H1 (cell line): ENCODE data around the gene NXPH3. TPM values are rescaled to one million over a fixed set of nuclear protein-coding genes. Genes with fewer than 3 reads are reported as not detected.

Experiments used
- CTCF ChIA-PET: fragments of 300-600 bp; sonication (Branson Sonifier 250); formaldehyde crosslinking; loops from one replicate; lab custom pipeline; 2021; ENCODE audit not compliant: partially characterized antibody; lab: Charles Lee
- POLR2A ChIA-PET: fragments of 300-600 bp; sonication (Branson Sonifier 250); formaldehyde crosslinking; loops from one replicate; lab custom pipeline; 2021; ENCODE audit warnings: inconsistent platforms; ENCODE audit not compliant: partially characterized antibody; lab: Charles Lee
- DNase-seq, 2 experiments: peaks; one replicate each; pipeline versions ENCODE4 v3.0.0 to v3.0.0-alpha.2; 2010 to 2022; ENCODE audit warnings: low spot score in 2 of 2, low read depth in 1 of 2, mixed read lengths in 1 of 2
- FAIRE-seq: peaks from 2 replicates; lab custom pipeline; 2011; peaks lifted over from hg19 to GRCh38; lab: Jason Lieb, UNC
- H2AFZ ChIP-seq: 2 replicates; pipeline ENCODE4 v1.8.1; 2012; ENCODE audit warnings: low read length, inconsistent platforms
- H2AK5ac ChIP-seq: 2 replicates; pipeline ENCODE4 v1.6.1; 2013; ENCODE audit warnings: low read depth, low read length
- H2BK120ac ChIP-seq: replicated peaks from 2 replicates; pipeline ENCODE3; 2013; ENCODE audit warnings: low read depth, low read length, inconsistent platforms
- H2BK12ac ChIP-seq: 2 replicates; pipeline ENCODE4 v1.6.1; 2013; ENCODE audit warnings: low read depth, low read length
- H2BK15ac ChIP-seq: 2 replicates; pipeline ENCODE4 v1.6.1; 2013; ENCODE audit warnings: low read length
- H2BK20ac ChIP-seq: 2 replicates; pipeline ENCODE4 v1.6.1; 2013; ENCODE audit warnings: low read length
- H2BK5ac ChIP-seq: 2 replicates; pipeline ENCODE4 v1.6.1; 2013; ENCODE audit warnings: low read depth, low read length
- H3K14ac ChIP-seq: 2 replicates; pipeline ENCODE4 v1.6.1; 2013; ENCODE audit warnings: inconsistent platforms; ENCODE audit not compliant: insufficient read length
- H3K18ac ChIP-seq: 2 replicates; pipeline ENCODE4 v1.6.1; 2013; ENCODE audit warnings: low read length; ENCODE audit errors: extremely low read depth
- H3K23ac ChIP-seq: 2 replicates; pipeline ENCODE4 v1.6.1; 2013; ENCODE audit warnings: inconsistent platforms; ENCODE audit not compliant: insufficient read length
- H3K23me2 ChIP-seq: 2 replicates; pipeline ENCODE4 v1.6.1; 2013; ENCODE audit warnings: low read depth, low read length
- H3K27ac ChIP-seq: 2 replicates; pipeline ENCODE4 v1.6.1; 2011; ENCODE audit warnings: low read depth, low read length, inconsistent platforms
- H3K27me3 ChIP-seq, 4 experiments: replicated peaks in 1 of 4; 1 replicate in 1 of 4; 2 replicates in 3 of 4; pipeline versions ENCODE4 v1.6.1 to v1.8.1; 2011 to 2013; ENCODE audit warnings: low read length in 3 of 4, mild to moderate bottlenecking in 3 of 4, inconsistent platforms in 2 of 4, mixed read lengths in 2 of 4, moderate library complexity in 1 of 4; ENCODE audit not compliant: control insufficient read depth in 3 of 4, insufficient read depth in 3 of 4; ENCODE audit errors: extremely low read depth in 1 of 4
- H3K36me3 ChIP-seq, 4 experiments: 2 replicates each; pipeline versions ENCODE4 v1.6.1 to v1.8.1; 2011 to 2013; ENCODE audit warnings: mild to moderate bottlenecking in 4 of 4, low read length in 3 of 4, moderate library complexity in 2 of 4, control low read depth in 1 of 4, inconsistent platforms in 1 of 4; ENCODE audit not compliant: insufficient read depth in 4 of 4, control insufficient read depth in 2 of 4
- H3K4ac ChIP-seq: replicated peaks from 2 replicates; pipeline ENCODE3; 2013; ENCODE audit warnings: low read length, low read depth, mixed read lengths, inconsistent platforms; ENCODE audit not compliant: insufficient read length
- H3K4me1 ChIP-seq, 4 experiments: replicated peaks in 1 of 4; 1 replicate in 1 of 4; 2 replicates in 3 of 4; pipeline versions ENCODE4 v1.6.1 to v1.8.1; 2011 to 2013; ENCODE audit warnings: low read length in 3 of 4, inconsistent platforms in 2 of 4, mixed read lengths in 1 of 4; ENCODE audit not compliant: insufficient read depth in 4 of 4, control insufficient read depth in 3 of 4
- H3K4me2 ChIP-seq, 2 experiments: 2 replicates each; pipeline versions ENCODE4 v1.6.1 to v1.8.1; 2011 to 2013; ENCODE audit warnings: low read depth in 2 of 2, low read length in 2 of 2, control low read depth in 1 of 2, inconsistent platforms in 1 of 2, mild to moderate bottlenecking in 1 of 2; ENCODE audit not compliant: insufficient read depth in 1 of 2
- H3K4me3 ChIP-seq, 4 experiments: fragments of 200-600, 300-600 bp in 1 of 4; sonication (generic), shearing (Covaris generic), sonication (Bioruptor Twin) in 1 of 4; 2 replicates each; pipeline versions ENCODE4 v1.5.1 to v1.8.1; 2011 to 2016; ENCODE audit warnings: low read length in 4 of 4, low read depth in 3 of 4, control low read depth in 2 of 4, inconsistent platforms in 2 of 4, mild to moderate bottlenecking in 2 of 4, mixed read lengths in 1 of 4, moderate library complexity in 1 of 4; ENCODE audit not compliant: insufficient read depth in 2 of 4; ENCODE audit errors: extremely low read depth in 1 of 4
- H3K56ac ChIP-seq: replicated peaks from 2 replicates; pipeline ENCODE3; 2013; ENCODE audit warnings: low read depth, mild to moderate bottlenecking, mixed read lengths, low read length, inconsistent platforms; ENCODE audit not compliant: insufficient read length
- H3K79me1 ChIP-seq: 2 replicates; pipeline ENCODE4 v1.6.1; 2013; ENCODE audit warnings: low read depth, low read length, control low read depth
- H3K79me2 ChIP-seq, 2 experiments: 2 replicates each; pipeline versions ENCODE4 v1.6.1 to v1.8.1; 2012 to 2013; ENCODE audit warnings: low read length in 2 of 2, mild to moderate bottlenecking in 2 of 2, inconsistent platforms in 1 of 2; ENCODE audit not compliant: insufficient read depth in 2 of 2, control insufficient read depth in 1 of 2
- H3K9ac ChIP-seq, 4 experiments: replicated peaks in 1 of 4; 1 replicate in 1 of 4; 2 replicates in 3 of 4; pipeline versions ENCODE4 v1.6.1 to v1.8.1; 2011 to 2013; ENCODE audit warnings: low read depth in 3 of 4, low read length in 3 of 4, control low read depth in 2 of 4, mild to moderate bottlenecking in 2 of 4, moderate library complexity in 2 of 4, inconsistent platforms in 1 of 4; ENCODE audit errors: extremely low read depth in 1 of 4
- H3K9me3 ChIP-seq, 2 experiments: 2 replicates each; pipeline versions ENCODE4 v1.6.1 to v1.8.1; 2012 to 2013; ENCODE audit warnings: mild to moderate bottlenecking in 2 of 2, moderate library complexity in 2 of 2, control low read depth in 1 of 2, inconsistent platforms in 1 of 2, low read depth in 1 of 2, low read length in 1 of 2, mixed read lengths in 1 of 2; ENCODE audit not compliant: insufficient read depth in 2 of 2
- H4K20me1 ChIP-seq, 2 experiments: replicated peaks in 1 of 2; 2 replicates each; pipeline versions ENCODE3 to v1.8.1; 2011 to 2013; ENCODE audit warnings: inconsistent platforms in 2 of 2, low read length in 2 of 2, mild to moderate bottlenecking in 1 of 2; ENCODE audit not compliant: insufficient read depth in 2 of 2, control insufficient read depth in 1 of 2
- H4K5ac ChIP-seq: 2 replicates; pipeline ENCODE4 v1.6.1; 2013; ENCODE audit warnings: low read length, low read depth, mixed read lengths, inconsistent platforms; ENCODE audit not compliant: insufficient read length
- H4K8ac ChIP-seq: 2 replicates; pipeline ENCODE4 v1.8.0; 2013; ENCODE audit warnings: mild to moderate bottlenecking, moderate library complexity, low read length, inconsistent platforms; ENCODE audit not compliant: insufficient read depth; ENCODE audit errors: extremely low read depth
- H4K91ac ChIP-seq: replicated peaks from 2 replicates; pipeline ENCODE3; 2013; ENCODE audit warnings: low read length, mixed read lengths, inconsistent platforms; ENCODE audit not compliant: insufficient read length
- BRCA1 ChIP-seq: IDR thresholded peaks from 2 replicates; pipeline ENCODE4 v1.6.1; 2012; ENCODE audit warnings: low read depth, low read length, improper control_type of control experiment
- CHD1 ChIP-seq: IDR thresholded peaks from 2 replicates; pipeline ENCODE4 v1.6.1; 2012; ENCODE audit warnings: low read depth, low read length, improper control_type of control experiment
- CTCF ChIP-seq, 3 experiments: IDR thresholded peaks; 1 replicate in 2 of 3; 2 replicates in 1 of 3; pipeline versions ENCODE4 v1.5.1 to v1.6.1; 2011; ENCODE audit warnings: low read length in 3 of 3, mild to moderate bottlenecking in 3 of 3, inconsistent platforms in 2 of 3, low read depth in 1 of 3, moderate library complexity in 1 of 3; ENCODE audit not compliant: insufficient read depth in 1 of 3; ENCODE audit errors: control extremely low read depth in 1 of 3
- EP300 ChIP-seq, 2 experiments: IDR thresholded peaks; 1 replicate in 1 of 2; 2 replicates in 1 of 2; pipeline ENCODE4 v1.6.1; 2011 to 2012; ENCODE audit warnings: low read depth in 2 of 2, low read length in 2 of 2, mild to moderate bottlenecking in 2 of 2, borderline replicate concordance in 1 of 2, inconsistent platforms in 1 of 2, moderate library complexity in 1 of 2
- HDAC2 ChIP-seq, 2 experiments: fragments of 300-600 bp in 1 of 2; sonication (generic) in 1 of 2; IDR thresholded peaks; 2 replicates each; pipeline ENCODE4 v1.6.1; 2011 to 2012; ENCODE audit warnings: low read depth in 2 of 2, low read length in 2 of 2, mild to moderate bottlenecking in 2 of 2, moderate library complexity in 2 of 2, borderline replicate concordance in 1 of 2, inconsistent platforms in 1 of 2
- NANOG ChIP-seq: IDR thresholded peaks from 2 replicates; pipeline ENCODE4 v1.6.1; 2011; ENCODE audit warnings: low read length, low read depth, mild to moderate bottlenecking, inconsistent platforms; ENCODE audit not compliant: insufficient read depth, poor library complexity, severe bottlenecking
- PHF8 ChIP-seq: fragments of 200-600 bp; sonication (generic); conservative IDR thresholded peaks from 2 replicates; pipeline ENCODE4 v1.7.1; 2012; ENCODE audit warnings: low read depth, mild to moderate bottlenecking, inconsistent platforms, low read length, moderate library complexity
- POLR2A ChIP-seq, 2 experiments: IDR thresholded peaks; 1 replicate in 1 of 2; 2 replicates in 1 of 2; pipeline ENCODE4 v1.6.1; 2011; ENCODE audit warnings: low read depth in 2 of 2, low read length in 2 of 2, mild to moderate bottlenecking in 2 of 2; ENCODE audit errors: control extremely low read depth in 1 of 2
- POU5F1 ChIP-seq: IDR thresholded peaks from 2 replicates; pipeline ENCODE4 v1.6.1; 2011; ENCODE audit warnings: low read depth, mild to moderate bottlenecking, low read length, moderate library complexity
- SP2 ChIP-seq: IDR thresholded peaks from 2 replicates; pipeline ENCODE4 v1.6.1; 2012; ENCODE audit warnings: mild to moderate bottlenecking, low read length, inconsistent platforms
- SP4 ChIP-seq: IDR thresholded peaks from 2 replicates; pipeline ENCODE4 v1.6.1; 2012; ENCODE audit warnings: low read length, inconsistent platforms
- TAF1 ChIP-seq: IDR thresholded peaks from 2 replicates; pipeline ENCODE4 v1.6.1; 2011; ENCODE audit warnings: mild to moderate bottlenecking, low read depth, low read length
- WGBS, 2 experiments: shearing (Covaris generic) in 1 of 2; methylation state at CpG; one replicate each; pipeline versions ENCODE4 v1.1.6 to v1.1.7; 2013 to 2015; ENCODE audit warnings: low lambda C conversion rate in 2 of 2, mixed read lengths in 2 of 2, inconsistent platforms in 1 of 2, low coverage in 1 of 2, missing lambda C conversion rate in 1 of 2; ENCODE audit not compliant: insufficient replicate concordance in 2 of 2, insufficient coverage in 1 of 2, insufficient read length in 1 of 2; ENCODE audit errors: extremely low coverage in 1 of 2, missing lambda C conversion rate in 1 of 2; 5-methylcytosine and 5-hydroxymethylcytosine counted together
- polyA plus RNA-seq, 7 experiments: library from polyadenylated mRNA; depleted of rRNA in 3 of 7; stranded (reverse) in 5 of 7; unstranded in 2 of 7; fragments of >200 nt in 5 of 7; fragments of 200-250 nt in 2 of 7; gene quantifications; 1 replicate in 5 of 7; 2 replicates in 1 of 7; 4 replicates in 1 of 7; pipeline versions ENCODE4 v1.2.1 to v1.2.3, GENCODE V29; 2011 to 2013; ENCODE audit warnings: missing spikeins in 2 of 7, mixed read lengths in 2 of 7
- total RNA-seq: library from RNA; stranded (reverse); fragmentation: NEBNext Ultra II Directional; extraction: Animal tissue kit (Norgen Biotek cat#: 25700); gene quantifications from 2 replicates; pipeline ENCODE4 v1.2.1, GENCODE V29; 2021

The NXPH3 gene
- total and polyA plus RNA-seq, 2 of the 8 experiments (the other 6 are each of a cell fraction or from before 2014, with no cell fraction given): 2.5 to 3.7 TPM

GRCh38 chr17:49589577-49589927, 13.9 kb downstream of the NXPH3 start:
- peaks cover 0 to 2% (median 2%) of the 10 kb centered on the region in 4 experiments; a peak in 2 of 7 replicates for H3K4me1 ChIP-seq
- no peaks in the 10 kb centered on the region for H3K79me2 ChIP-seq
- no peaks in the 10 kb centered on the region for H3K27me3 ChIP-seq
- no peak overlapping the region for H3K56ac ChIP-seq
- no peak overlapping the region for H3K27ac ChIP-seq
- H3K79me1 ChIP-seq: no peaks in the 10 kb centered on the region
- H2BK120ac ChIP-seq: no peak overlapping the region
- H4K91ac ChIP-seq: no peak overlapping the region
- no peak overlapping the region for H4K8ac ChIP-seq
- H3K14ac ChIP-seq: no peak overlapping the region
- ChIA-PET CTCF (interaction anchor here (0.7 to 3.2 kb wide), 7 partner anchors 10 to 190 kb away, joined by 3 to 17 read pairs (median 3); no protein-coding TSS in a partner anchor), POLR2A (interaction anchor here (1.8 kb wide), 1 partner anchor 8 kb away, joined by 6 read pairs; no protein-coding TSS in a partner anchor)
- H2AK5ac ChIP-seq: no peak overlapping the region
- no peaks in the 10 kb centered on the region for H3K23me2 ChIP-seq
- no peak overlapping the region for H2BK5ac ChIP-seq
- no peak overlapping the region for H3K4ac ChIP-seq
- H3K9me3 ChIP-seq: no peaks in the 10 kb centered on the region
- FAIRE-seq (no peak), DNase-seq (no peak)
- no peak overlapping the region for H3K23ac ChIP-seq
- H3K18ac ChIP-seq: no peak overlapping the region
- H3K4me3 ChIP-seq: no peak overlapping the region
- H3K9ac ChIP-seq: no peak overlapping the region
- H2AFZ ChIP-seq: no peak overlapping the region
- no peak overlapping the region for H4K5ac ChIP-seq
- no peak overlapping the region for H3K4me2 ChIP-seq
- H3K36me3 ChIP-seq: no peaks in the 10 kb centered on the region
- WGBS, 2 experiments: 93% methylated on average over 2 of the region's 2 CpGs; no CpG with 5 or more reads in 1 of the 2 experiments
- H4K20me1 ChIP-seq: no peaks in the 10 kb centered on the region
- H2BK15ac ChIP-seq: no peak overlapping the region
- H2BK20ac ChIP-seq: no peak overlapping the region
- H2BK12ac ChIP-seq: no peak overlapping the region
- no peak for TF ChIP-seq CTCF (IDR thresholded peaks at IDR 0.05; ENCODE audit: control extremely low read depth in 1 of 3, insufficient read depth in 1 of 3, low read depth in 1 of 3, low read length in 3 of 3)
- no peak for TF ChIP-seq HDAC2 (IDR thresholded peaks at IDR 0.05; ENCODE audit: borderline replicate concordance in 1 of 2, low read depth in 2 of 2, low read length in 2 of 2)
- no peak for TF ChIP-seq SP4
- no peak for TF ChIP-seq NANOG
- TF ChIP-seq TAF1: no peak
- TF ChIP-seq CHD1: no peak
- TF ChIP-seq BRCA1: no peak
- TF ChIP-seq EP300 (IDR thresholded peaks at IDR 0.05; ENCODE audit: borderline replicate concordance in 1 of 2, low read depth in 2 of 2, low read length in 2 of 2): no peak
- no peak for TF ChIP-seq PHF8
- TF ChIP-seq SP2: no peak
- no peak for TF ChIP-seq POLR2A (IDR thresholded peaks at IDR 0.05; ENCODE audit: control extremely low read depth in 1 of 2, low read depth in 2 of 2, low read length in 2 of 2)
- no peak for TF ChIP-seq POU5F1
